ENCODE measurements around the gene MCF2L2. TPM values are rescaled to one million over a fixed set of nuclear protein-coding genes. Genes with fewer than 3 reads are reported as not detected.

Gene MCF2L2
- total and polyA plus RNA-seq, 9 of the 15 experiments (the other 6 are each of a cell fraction or from before 2014, with no cell fraction given), result 0.56 to 4.2 (median 3.0) TPM

DNA sequence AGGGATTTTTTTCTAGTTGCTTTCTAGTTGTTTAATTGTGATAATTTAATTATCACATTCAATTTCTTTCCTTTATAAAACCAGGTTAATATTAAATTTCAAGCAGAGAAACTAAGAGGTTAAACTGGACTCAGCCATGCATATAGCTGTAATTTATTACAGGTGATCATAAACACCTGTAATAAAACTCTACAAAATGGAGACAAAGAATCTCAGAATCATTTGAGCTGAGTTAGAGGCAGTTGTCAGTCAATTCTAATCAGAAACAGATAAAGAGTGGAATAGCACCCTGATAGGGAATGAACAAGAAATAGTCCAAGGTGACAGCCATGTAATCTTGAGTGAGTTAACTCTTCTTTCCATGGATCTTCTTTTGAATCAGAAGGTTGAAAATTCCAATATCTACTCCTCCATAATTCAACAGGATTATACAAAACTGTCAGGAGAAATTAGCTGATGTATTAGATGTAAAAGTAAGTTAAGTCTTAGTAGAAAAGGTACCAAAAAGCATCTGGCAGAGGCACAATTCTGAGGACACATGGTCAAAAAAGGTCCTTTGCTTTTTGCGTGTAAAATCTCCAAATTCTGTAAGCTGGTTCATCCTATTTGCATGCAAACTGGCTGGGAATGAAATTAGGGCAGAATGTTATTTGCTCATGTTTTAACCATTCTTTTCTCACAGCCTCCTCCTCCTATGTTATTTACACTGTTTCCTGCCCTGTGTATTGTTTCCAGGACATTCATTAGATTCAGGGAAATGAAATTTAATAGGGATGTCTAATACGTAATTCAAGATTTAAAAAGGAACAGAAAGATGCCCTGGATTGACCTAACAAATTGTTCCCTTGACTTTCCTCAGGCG, 214.8 kb downstream of the MCF2L2 start:
- BruUV-seq (replicated peaks), result no TSS peak
- DNase-seq (ENCODE audit: extremely low read depth in 1 of 4, low spot score in 3 of 4) (no peak), ATAC-seq (no peak), FAIRE-seq (no peak)
- Histone ChIP-seq H3K79me2 (ENCODE audit: control insufficient read depth, insufficient read depth, low read length) (no peaks in the 10 kb centered on the region), H3K9me1 (ENCODE audit: control insufficient read depth, insufficient read depth, low read length) (no peaks in the 10 kb centered on the region), H3K27ac (ENCODE audit: extremely low read depth, low read depth, low read length) (no peak overlapping the region), H3K4me1 (replicated peaks in 1 of 2; ENCODE audit: control insufficient read depth in 2 of 2, insufficient read depth in 2 of 2, low read length in 2 of 2) (peaks cover 3 to 5% of the 10 kb centered on the region in 2 experiments; a peak in 3 of 5 replicates), H3K4me2 (ENCODE audit: insufficient read depth, low read length) (no peak overlapping the region), H4K20me1 (replicated peaks; ENCODE audit: control insufficient read depth, insufficient read depth, low read length) (no peaks in the 10 kb centered on the region), H3K9ac (ENCODE audit: insufficient read depth in 1 of 2, low read depth in 2 of 2, low read length in 2 of 2) (no peak overlapping the region), H3K27me3 (ENCODE audit: control insufficient read depth in 2 of 2, insufficient read depth in 2 of 2, low read length in 2 of 2) (no peaks in the 10 kb centered on the region), H3K9me3 (replicated peaks; ENCODE audit: control insufficient read depth, insufficient read depth, low read depth, low read length) (no peaks in the 10 kb centered on the region), H3K36me3 (ENCODE audit: control insufficient read depth, insufficient read depth, low read length) (no peaks in the 10 kb centered on the region), H2AFZ (ENCODE audit: low read depth, low read length) (no peak overlapping the region), H3K4me3 (no peak overlapping the region)
- TF ChIP-seq POLR2H (tag; IDR thresholded peaks at IDR 0.05; ENCODE audit: low read depth) (no peak), PTBP1 (IDR thresholded peaks at IDR 0.05; ENCODE audit: low read depth, low read length) (no peak), ZFPM2 (CRISPR knock-in tag; IDR thresholded peaks at IDR 0.05) (no peak)
- TF ChIP-seq, protein P1, sequence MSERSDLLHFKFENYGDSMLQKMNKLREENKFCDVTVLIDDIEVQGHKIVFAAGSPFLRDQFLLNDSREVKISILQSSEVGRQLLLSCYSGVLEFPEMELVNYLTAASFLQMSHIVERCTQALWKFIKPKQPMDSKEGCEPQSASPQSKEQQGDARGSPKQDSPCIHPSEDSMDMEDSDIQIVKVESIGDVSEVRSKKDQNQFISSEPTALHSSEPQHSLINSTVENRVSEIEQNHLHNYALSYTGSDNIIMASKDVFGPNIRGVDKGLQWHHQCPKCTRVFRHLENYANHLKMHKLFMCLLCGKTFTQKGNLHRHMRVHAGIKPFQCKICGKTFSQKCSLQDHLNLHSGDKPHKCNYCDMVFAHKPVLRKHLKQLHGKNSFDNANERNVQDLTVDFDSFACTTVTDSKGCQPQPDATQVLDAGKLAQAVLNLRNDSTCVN (CRISPR knock-in tag; IDR thresholded peaks at IDR 0.05), result no peak
- CTCF ChIA-PET (ENCODE audit: low intra/inter-chr PET ratio), result no interaction called here
- in situ Hi-C loops (cut with MboI), result no loop called here
- POLR2A ChIA-PET, result interaction anchor here (0.6 kb wide), 1 partner anchor 8 kb away, joined by 3 read pairs; no protein-coding TSS in a partner anchor
- intact Hi-C loops (cut with micrococcal nuclease), result no loop called here
- 59% methylated on average over 3 of the region's 3 CpGs for WGBS (ENCODE audit: insufficient coverage, low coverage, missing lambda C conversion rate)
